ENCODE results near the gene LIFR.

DNA sequence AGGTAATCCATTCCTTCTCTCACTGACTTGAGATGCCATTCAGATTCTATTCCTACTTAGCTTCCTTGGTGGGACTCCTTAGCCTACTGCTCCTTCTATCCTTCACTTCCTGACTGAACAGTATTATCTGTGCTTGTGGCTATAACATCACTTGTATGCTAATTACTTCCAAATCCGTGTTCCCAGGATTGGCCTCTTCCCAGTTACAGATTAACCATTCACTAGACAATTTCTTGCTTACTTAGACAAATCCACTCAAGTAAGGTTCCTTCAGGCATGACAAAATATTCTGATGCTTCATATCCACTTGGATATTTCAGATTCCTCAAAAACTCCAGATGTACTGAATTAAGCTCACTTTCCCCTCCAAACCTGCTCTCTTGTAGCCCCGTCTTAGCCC, 18.3 kb downstream of the LIFR start:
- TF ChIP-seq, protein P1, sequence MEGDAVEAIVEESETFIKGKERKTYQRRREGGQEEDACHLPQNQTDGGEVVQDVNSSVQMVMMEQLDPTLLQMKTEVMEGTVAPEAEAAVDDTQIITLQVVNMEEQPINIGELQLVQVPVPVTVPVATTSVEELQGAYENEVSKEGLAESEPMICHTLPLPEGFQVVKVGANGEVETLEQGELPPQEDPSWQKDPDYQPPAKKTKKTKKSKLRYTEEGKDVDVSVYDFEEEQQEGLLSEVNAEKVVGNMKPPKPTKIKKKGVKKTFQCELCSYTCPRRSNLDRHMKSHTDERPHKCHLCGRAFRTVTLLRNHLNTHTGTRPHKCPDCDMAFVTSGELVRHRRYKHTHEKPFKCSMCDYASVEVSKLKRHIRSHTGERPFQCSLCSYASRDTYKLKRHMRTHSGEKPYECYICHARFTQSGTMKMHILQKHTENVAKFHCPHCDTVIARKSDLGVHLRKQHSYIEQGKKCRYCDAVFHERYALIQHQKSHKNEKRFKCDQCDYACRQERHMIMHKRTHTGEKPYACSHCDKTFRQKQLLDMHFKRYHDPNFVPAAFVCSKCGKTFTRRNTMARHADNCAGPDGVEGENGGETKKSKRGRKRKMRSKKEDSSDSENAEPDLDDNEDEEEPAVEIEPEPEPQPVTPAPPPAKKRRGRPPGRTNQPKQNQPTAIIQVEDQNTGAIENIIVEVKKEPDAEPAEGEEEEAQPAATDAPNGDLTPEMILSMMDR (IDR thresholded peaks at IDR 0.05; ENCODE audit: borderline replicate concordance, extremely low read depth, low read length, poor library complexity, severe bottlenecking) = no peak
- TF ChIP-seq EZH2 (IDR thresholded peaks at IDR 0.05; ENCODE audit: borderline replicate concordance, low read depth, low read length, severe bottlenecking) = no peak

Data from DND-41 (cell line).